K562 (cell line): Measurements from ENCODE around the gene BCKDHB. TPM values are rescaled to one million over a fixed set of nuclear protein-coding genes. Genes with fewer than 3 reads are reported as not detected.

Source experiments
- ATAC-seq: fragments of 200-7000 bp; cut with Tn5 transposase; 3 replicates; pipeline ENCODE4 v1.9.1; 2020; ENCODE audit warnings: moderate library complexity
- BruUV-seq: library from RNA; stranded (reverse); fragments of 400-500 nt; replicated peaks from 2 replicates; lab custom pipeline; 2021; lab: Mats Ljungman, UMichigan
- CTCF ChIA-PET: fragments of 300-600 bp; formaldehyde crosslinking; extraction: SDS; loops from one replicate; lab custom pipeline; 2021; ENCODE audit warnings: low intra/inter-chr PET ratio; lab: Yijun Ruan, JAX
- POLR2A ChIA-PET: fragments of 300-600, 350-650 bp; sonication (Branson Sonifier 250); formaldehyde crosslinking; extraction: SDS; loops from one replicate; lab custom pipeline; 2021; ENCODE audit warnings: antibody characterized with exemption, inconsistent platforms; lab: Yijun Ruan, JAX
- DNase-seq, 4 experiments: peaks; one replicate each; pipeline versions ENCODE4 v3.0.0 to v3.0.0-alpha.2; 2011 to 2018; ENCODE audit warnings: low spot score in 3 of 4, mixed read lengths in 3 of 4; ENCODE audit errors: extremely low read depth in 1 of 4
- FAIRE-seq: peaks from 2 replicates; lab custom pipeline; 2011; peaks lifted over from hg19 to GRCh38; lab: Jason Lieb, UNC
- H2AFZ ChIP-seq: 2 replicates; pipeline ENCODE4 v1.6.0; 2011; ENCODE audit warnings: low read depth, low read length, control low read depth, inconsistent platforms
- H3K27ac ChIP-seq: fragments of 200-600 bp; 3 replicates; pipeline ENCODE4 v1.8.0; 2011; ENCODE audit warnings: low read depth, mild to moderate bottlenecking, control low read depth, inconsistent platforms, low read length, moderate library complexity, mixed read lengths; ENCODE audit errors: extremely low read depth
- H3K27me3 ChIP-seq, 2 experiments: fragments of 300-600 bp in 1 of 2; 2 replicates in 1 of 2; 3 replicates in 1 of 2; pipeline versions ENCODE4 v1.6.0 to v1.8.0; 2011; ENCODE audit warnings: inconsistent platforms in 2 of 2, low read length in 2 of 2, mild to moderate bottlenecking in 1 of 2, mixed read lengths in 1 of 2, moderate library complexity in 1 of 2; ENCODE audit not compliant: control insufficient read depth in 2 of 2, insufficient read depth in 2 of 2
- H3K36me3 ChIP-seq: fragments of 300-600 bp; 3 replicates; pipeline ENCODE4 v1.8.0; 2011; ENCODE audit warnings: mild to moderate bottlenecking, low read length, inconsistent platforms; ENCODE audit not compliant: control insufficient read depth, insufficient read depth
- H3K4me1 ChIP-seq, 2 experiments: fragments of 200-600 bp in 1 of 2; replicated peaks in 1 of 2; 2 replicates in 1 of 2; 3 replicates in 1 of 2; pipeline versions ENCODE4 v1.5.1 to v1.8.0; 2011; ENCODE audit warnings: inconsistent platforms in 2 of 2, low read length in 2 of 2, mild to moderate bottlenecking in 1 of 2, mixed read lengths in 1 of 2, moderate library complexity in 1 of 2; ENCODE audit not compliant: control insufficient read depth in 2 of 2, insufficient read depth in 2 of 2
- H3K4me2 ChIP-seq: 2 replicates; pipeline ENCODE4 v1.6.1; 2011; ENCODE audit warnings: low read length, control low read depth, inconsistent platforms, mixed read lengths; ENCODE audit not compliant: insufficient read depth
- H3K4me3 ChIP-seq: fragments of 200-600 bp; sonication (generic), shearing (Covaris generic); 2 replicates; pipeline ENCODE4 v1.5.1; 2016; ENCODE audit warnings: control low read depth, inconsistent platforms
- H3K79me2 ChIP-seq: fragments of 200-600 bp; 3 replicates; pipeline ENCODE4 v1.8.0; 2011; ENCODE audit warnings: low read length, inconsistent platforms; ENCODE audit not compliant: control insufficient read depth, insufficient read depth
- H3K9ac ChIP-seq, 2 experiments: 2 replicates each; pipeline versions ENCODE4 v1.6.0 to v1.6.1; 2011; ENCODE audit warnings: low read depth in 2 of 2, low read length in 2 of 2, control low read depth in 1 of 2, inconsistent platforms in 1 of 2, mild to moderate bottlenecking in 1 of 2, mixed read lengths in 1 of 2; ENCODE audit not compliant: insufficient read depth in 1 of 2
- H3K9me1 ChIP-seq: one replicate; pipeline ENCODE4 v1.6.0; 2011; ENCODE audit warnings: inconsistent platforms, mild to moderate bottlenecking, low read length, moderate library complexity; ENCODE audit not compliant: control insufficient read depth, insufficient read depth
- H3K9me3 ChIP-seq: replicated peaks from 2 replicates; pipeline ENCODE4 v1.5.1; 2011; ENCODE audit warnings: low read depth, low read length, inconsistent platforms; ENCODE audit not compliant: control insufficient read depth, insufficient read depth
- H4K20me1 ChIP-seq: replicated peaks from 2 replicates; pipeline ENCODE4 v1.6.1; 2011; ENCODE audit warnings: low read length, inconsistent platforms, mixed read lengths; ENCODE audit not compliant: control insufficient read depth, insufficient read depth
- BCL6 ChIP-seq: fragments of 250-450 bp; sonication (Bioruptor Pico); IDR thresholded peaks from 2 replicates; pipeline ENCODE4 v1.4.0; 2020
- BRCA1 ChIP-seq, 2 experiments: fragments of 450-650 bp in 1 of 2; sonication (generic) in 1 of 2; formaldehyde crosslinking in 1 of 2; IDR thresholded peaks; 2 replicates each; pipeline versions ENCODE4 v1.5.0 to v1.6.1; 2017 to 2020; ENCODE audit warnings: mild to moderate bottlenecking in 1 of 2, missing genetic modification reagents in 1 of 2
- EP300 ChIP-seq: IDR thresholded peaks from 2 replicates; pipeline ENCODE4 v1.6.1; 2012; ENCODE audit warnings: low read length, improper control_type of control experiment
- FOXO4 ChIP-seq: fragments of 450-650 bp; formaldehyde crosslinking; IDR thresholded peaks from 2 replicates; pipeline ENCODE4 v1.4.0; 2020; ENCODE audit warnings: mild to moderate bottlenecking, moderate library complexity
- ILF3 ChIP-seq: fragments of 450-650 bp; IDR thresholded peaks from 2 replicates; pipeline ENCODE4 v1.6.1; 2018; ENCODE audit warnings: antibody characterized with exemption, mild to moderate bottlenecking, moderate library complexity, borderline replicate concordance
- LARP7 ChIP-seq: fragments of 450-650 bp; IDR thresholded peaks from 2 replicates; pipeline ENCODE4 v1.6.1; 2016
- NR3C1 ChIP-seq: sonication (generic); formaldehyde crosslinking; IDR thresholded peaks from 2 replicates; pipeline ENCODE4 v1.8.1; 2022; ENCODE audit warnings: missing genetic modification reagents
- NRF1 ChIP-seq, 2 experiments: fragments of 450-650 bp; IDR thresholded peaks in 1 of 2; conservative IDR thresholded peaks in 1 of 2; 2 replicates each; pipeline ENCODE4 v1.6.1; 2014; ENCODE audit warnings: mild to moderate bottlenecking in 2 of 2
- PML ChIP-seq: IDR thresholded peaks from 2 replicates; pipeline ENCODE4 v1.6.1; 2012; ENCODE audit warnings: low read length, inconsistent platforms
- SIRT6 ChIP-seq: IDR thresholded peaks from one replicate; pipeline ENCODE4 v1.6.1; 2012; ENCODE audit warnings: low read depth, mild to moderate bottlenecking, control low read depth, inconsistent platforms, low read length, moderate library complexity
- STAT5B ChIP-seq: fragments of 250-450 bp; sonication (Bioruptor Pico); IDR thresholded peaks from 2 replicates; pipeline ENCODE4 v1.8.0; 2021; ENCODE audit warnings: mild to moderate bottlenecking, inconsistent platforms
- TCF7L2 ChIP-seq: fragments of 150-350 bp; IDR thresholded peaks from 2 replicates; pipeline ENCODE4 v1.6.1; 2016; ENCODE audit warnings: low read depth, mild to moderate bottlenecking, low read length, moderate library complexity
- ZBTB33 ChIP-seq: sonication (generic); formaldehyde crosslinking; IDR thresholded peaks from 2 replicates; pipeline ENCODE4 v1.8.1; 2023; ENCODE audit warnings: mild to moderate bottlenecking, missing genetic modification reagents
- ZNF316 ChIP-seq: fragments of 450-650 bp; IDR thresholded peaks from 2 replicates; pipeline ENCODE4 v1.6.1; 2016
- ZNF507 ChIP-seq: conservative IDR thresholded peaks from 2 replicates; pipeline ENCODE4 v1.6.1; 2017; ENCODE audit warnings: missing genetic modification characterization, missing compliant biosample characterization
- ZNF644 ChIP-seq: fragments of 200-800 bp; sonication (Bioruptor generic); IDR thresholded peaks from 2 replicates; pipeline ENCODE4 v1.6.1; 2016; ENCODE audit warnings: low read depth, missing genetic modification characterization, missing compliant biosample characterization
- WGBS: fragments of 100-300 bp; shearing (Covaris generic); methylation state at CpG from one replicate; pipeline ENCODE4 v1.1.6; 2016; ENCODE audit warnings: low coverage, mixed read lengths; ENCODE audit not compliant: insufficient coverage; ENCODE audit errors: missing lambda C conversion rate; 5-methylcytosine and 5-hydroxymethylcytosine counted together
- in situ Hi-C: fragments of 300-500 bp; cut with MboI; formaldehyde crosslinking; loops from 4 replicates; pipeline ENCODE4 v1.15.0; 2018; ENCODE audit warnings: inconsistent platforms, mixed read lengths
- intact Hi-C: fragments of 100-400 bp; cut with micrococcal nuclease; formaldehyde crosslinking; loops from 2 replicates; pipeline ENCODE4 v1.14.2; 2022
- polyA plus RNA-seq, 8 experiments: library from polyadenylated mRNA; depleted of rRNA in 4 of 8; stranded (reverse) in 5 of 8; unstranded in 3 of 8; fragments of >200 nt; fragmentation: Nextera tagmentation in 2 of 8; fragmentation: Illumina TruSeq in 1 of 8; extraction: Ambion mirVana in 2 of 8; extraction: Trizol in 1 of 8; gene quantifications; 2 replicates each; pipeline versions ENCODE4 v1.2.1 to v1.2.3, GENCODE V29; 2011 to 2014; ENCODE audit warnings: inconsistent platforms in 1 of 8, missing spikeins in 1 of 8
- total RNA-seq, 7 experiments: library from RNA; depleted of rRNA in 6 of 7; stranded (reverse); fragments of >200 nt in 6 of 7; fragmentation: Illumina TruSeq in 2 of 7; extraction: Trizol in 2 of 7; gene quantifications; 2 replicates each; pipeline versions ENCODE4 v1.2.1 to v1.2.3, GENCODE V29; 2011 to 2021; ENCODE audit warnings: low replicate concordance in 1 of 7
- TF ChIP-seq, protein P1 (sequence below): fragments of 200-400 bp; formaldehyde crosslinking; IDR thresholded peaks from 2 replicates; pipeline ENCODE4 v1.6.1; 2017; ENCODE audit warnings: mild to moderate bottlenecking, low read depth, low read length, moderate library complexity

Gene BCKDHB
- total and polyA plus RNA-seq, 9 of the 15 experiments (the other 6 are each of a cell fraction or from before 2014, with no cell fraction given), result 4.1 to 23.7 (median 7.5) TPM

- TF ChIP-seq EP300, result no peak
- TF ChIP-seq BRCA1 (IDR thresholded peaks at IDR 0.05), result no peak
- TF ChIP-seq BRCA1 (CRISPR knock-in tag; IDR thresholded peaks at IDR 0.05), result no peak
- TF ChIP-seq ZNF316, result no peak
- no peak for TF ChIP-seq NRF1 (conservative IDR thresholded peaks at IDR 0.05 in 1 of 2, IDR thresholded peaks at IDR 0.05 in 1 of 2)
- TF ChIP-seq, all 486 proteins: peak for 0
Observed at GRCh38 chr6:80170433-80170832, 64.0 kb downstream of the BCKDHB start (continued).

- POLR2A ChIA-PET, result no interaction called here
- BruUV-seq, result no TSS peak
Observed at GRCh38 chr6:80173411-80173810, 66.9 kb downstream of the BCKDHB start.

More at GRCh38 chr6:80173411-80173810, 66.9 kb downstream of the BCKDHB start:
- H3K36me3 ChIP-seq, result no peaks in the 10 kb centered on the region
- TF ChIP-seq STAT5B (no peak), ZNF507 (tag) (no peak), ILF3 (no peak), ZBTB33 (CRISPR knock-in tag) (no peak), SIRT6 (no peak), LARP7 (no peak), PML (no peak), BCL6 (CRISPR knock-in tag) (no peak), TCF7L2 (no peak), ZNF644 (tag) (no peak), NR3C1 (no peak), FOXO4 (CRISPR knock-in tag) (no peak)
- TF ChIP-seq, protein P1, sequence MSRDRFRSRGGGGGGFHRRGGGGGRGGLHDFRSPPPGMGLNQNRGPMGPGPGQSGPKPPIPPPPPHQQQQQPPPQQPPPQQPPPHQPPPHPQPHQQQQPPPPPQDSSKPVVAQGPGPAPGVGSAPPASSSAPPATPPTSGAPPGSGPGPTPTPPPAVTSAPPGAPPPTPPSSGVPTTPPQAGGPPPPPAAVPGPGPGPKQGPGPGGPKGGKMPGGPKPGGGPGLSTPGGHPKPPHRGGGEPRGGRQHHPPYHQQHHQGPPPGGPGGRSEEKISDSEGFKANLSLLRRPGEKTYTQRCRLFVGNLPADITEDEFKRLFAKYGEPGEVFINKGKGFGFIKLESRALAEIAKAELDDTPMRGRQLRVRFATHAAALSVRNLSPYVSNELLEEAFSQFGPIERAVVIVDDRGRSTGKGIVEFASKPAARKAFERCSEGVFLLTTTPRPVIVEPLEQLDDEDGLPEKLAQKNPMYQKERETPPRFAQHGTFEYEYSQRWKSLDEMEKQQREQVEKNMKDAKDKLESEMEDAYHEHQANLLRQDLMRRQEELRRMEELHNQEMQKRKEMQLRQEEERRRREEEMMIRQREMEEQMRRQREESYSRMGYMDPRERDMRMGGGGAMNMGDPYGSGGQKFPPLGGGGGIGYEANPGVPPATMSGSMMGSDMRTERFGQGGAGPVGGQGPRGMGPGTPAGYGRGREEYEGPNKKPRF, result no peak
- H2AFZ ChIP-seq, result no peak overlapping the region
- no peak for FAIRE-seq
- no peaks in the 10 kb centered on the region for H3K9me1 ChIP-seq
- in situ Hi-C loops, result no loop called here
- WGBS, result 75% methylated on average over 1 of the region's 1 CpG
- no peak overlapping the region for H3K9ac ChIP-seq
- no peaks in the 10 kb centered on the region; the same call in 1 of the 2 replicates for H4K20me1 ChIP-seq
- ATAC-seq, result no peak
- H3K27ac ChIP-seq, result no peak overlapping the region
- H3K4me2 ChIP-seq, result no peak overlapping the region
- H3K27me3 ChIP-seq, result no peaks in the 10 kb centered on the region
- intact Hi-C loops, result no loop called here
- H3K79me2 ChIP-seq, result no peaks in the 10 kb centered on the region
- no peaks in the 10 kb centered on the region for H3K4me1 ChIP-seq
- H3K9me3 ChIP-seq, result no peaks in the 10 kb centered on the region
- CTCF ChIA-PET, result no interaction called here
- no peak for DNase-seq
- H3K4me3 ChIP-seq, result no peak overlapping the region
